ENCODE data around the gene FOXP1. TPM values are rescaled to one million over a fixed set of nuclear protein-coding genes. Genes with fewer than 3 reads are reported as not detected.
A peak's percentile ranks its signal among the peaks of the same experiment; 100 is the strongest.

The FOXP1 gene
- total and polyA plus RNA-seq, 2 experiments from 2014 or later, result 121 to 132 TPM

- H3K9me3 ChIP-seq (ENCODE audit: low read depth), result no peaks in the 10 kb centered on the region
- H3K4me1 ChIP-seq (ENCODE audit: low read depth), result peaks cover 19% of the 10 kb centered on the region
- peak overlapping the region; percentile 66 for H3K27ac ChIP-seq
- H3K36me3 ChIP-seq, result no peaks in the 10 kb centered on the region
- no peak for TF ChIP-seq CTCF (IDR thresholded peaks at IDR 0.05; ENCODE audit: low read depth, low read length)
- no peak overlapping the region for H3K4me3 ChIP-seq
- no peaks in the 10 kb centered on the region for H3K27me3 ChIP-seq
- DNase-seq (ENCODE audit: low read depth in 1 of 2, low spot score in 1 of 2), result peak in 1 of 2 donors; percentile 4
Measured at GRCh38 chr3:71372241-71372768, 211.2 kb downstream of the FOXP1 start.

DNA sequence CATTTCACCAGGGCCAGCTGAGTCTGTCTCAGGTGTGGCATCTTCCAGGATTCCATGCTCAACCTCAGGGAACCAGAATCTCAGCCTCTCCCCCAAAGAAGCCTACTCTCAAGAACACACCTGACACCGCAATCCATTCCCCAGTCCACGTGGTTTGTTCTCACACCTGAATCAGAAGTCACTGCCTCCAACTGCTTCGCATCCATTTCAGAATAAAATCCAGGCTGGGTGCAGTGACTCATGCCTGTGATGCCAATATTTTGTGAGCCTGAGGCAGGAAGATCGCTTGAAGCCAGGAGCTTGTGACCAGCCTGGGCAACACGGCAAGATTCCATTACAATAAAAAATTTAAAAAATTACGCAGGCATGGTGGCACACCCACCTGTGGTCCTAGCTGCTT lies 212.2 kb downstream of the FOXP1 start:
- no peaks in the 10 kb centered on the region for H3K36me3 ChIP-seq
- no peaks in the 10 kb centered on the region for H3K27me3 ChIP-seq
- H3K9me3 ChIP-seq (ENCODE audit: low read depth), result no peaks in the 10 kb centered on the region
- no peak overlapping the region for H3K4me3 ChIP-seq
- no peak for TF ChIP-seq CTCF (IDR thresholded peaks at IDR 0.05; ENCODE audit: low read depth, low read length)
- H3K27ac ChIP-seq, result no peak overlapping the region
- peaks cover 25% of the 10 kb centered on the region for H3K4me1 ChIP-seq (ENCODE audit: low read depth)
- DNase-seq (ENCODE audit: low read depth in 1 of 2, low spot score in 1 of 2), result no peak

DNA sequence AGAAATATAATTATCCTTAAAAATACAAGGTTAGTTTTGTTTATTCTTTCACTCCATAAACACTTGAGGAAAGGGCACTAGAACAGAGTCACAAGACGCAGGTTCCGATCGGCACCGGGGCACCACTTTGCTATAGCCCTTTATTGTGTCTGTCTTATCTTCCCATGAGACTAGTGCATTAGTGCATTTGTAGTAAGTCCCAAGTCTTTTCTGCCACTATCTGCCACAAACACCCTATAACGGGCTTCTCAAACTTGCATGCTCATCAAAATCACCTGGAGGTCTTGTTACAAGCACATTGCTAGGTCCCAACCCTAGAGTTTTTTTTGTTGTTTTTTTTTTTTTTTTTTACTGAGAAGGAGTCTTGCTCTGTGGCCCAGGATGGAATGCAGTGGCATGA lies 213.1 kb downstream of the FOXP1 start:
- Histone ChIP-seq H3K36me3 (no peaks in the 10 kb centered on the region), H3K27ac (peak overlapping the region; percentile 20), H3K27me3 (no peaks in the 10 kb centered on the region), H3K4me1 (ENCODE audit: low read depth) (peaks cover 25% of the 10 kb centered on the region), H3K4me3 (no peak overlapping the region), H3K9me3 (ENCODE audit: low read depth) (no peaks in the 10 kb centered on the region)
- TF ChIP-seq CTCF (IDR thresholded peaks at IDR 0.05; ENCODE audit: low read depth, low read length), result no peak
- no peak for DNase-seq (ENCODE audit: low read depth in 1 of 2, low spot score in 1 of 2)

DNA sequence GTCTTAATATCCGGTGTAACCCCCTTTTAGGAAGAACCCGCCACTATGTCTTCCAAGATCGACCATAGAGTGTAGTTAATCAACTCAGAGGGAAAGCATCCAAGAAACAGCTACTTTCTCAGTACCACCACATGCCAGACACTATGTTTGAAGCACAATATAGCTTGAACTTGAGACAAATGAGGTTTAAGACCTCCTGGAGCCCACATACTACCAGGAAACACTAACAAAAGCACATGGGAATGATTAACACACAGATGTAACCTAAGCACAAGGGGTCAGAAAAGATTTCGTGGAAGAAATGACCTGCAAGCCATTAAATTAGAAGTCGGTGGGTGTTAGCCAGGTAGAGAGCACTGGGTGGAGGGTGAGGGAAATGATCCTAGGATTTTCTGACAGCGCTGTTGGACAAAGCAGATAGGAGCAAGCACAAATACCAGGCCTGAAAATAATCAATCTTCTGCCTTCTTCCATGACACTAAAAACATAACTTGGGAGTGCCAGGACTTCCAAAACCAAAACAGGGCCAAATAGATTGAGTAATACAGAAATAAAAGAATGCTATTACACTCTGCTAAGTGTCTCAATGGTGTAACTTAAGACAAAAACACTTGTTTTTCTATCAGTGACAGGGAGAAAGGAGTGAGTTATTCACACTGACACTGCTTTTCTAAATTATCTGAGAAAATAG lies 213.7 kb downstream of the FOXP1 start:
- Histone ChIP-seq H3K36me3 (no peaks in the 10 kb centered on the region), H3K27ac (peak overlapping the region; percentile 20), H3K4me1 (ENCODE audit: low read depth) (peaks cover 25% of the 10 kb centered on the region), H3K27me3 (no peaks in the 10 kb centered on the region), H3K4me3 (no peak overlapping the region), H3K9me3 (ENCODE audit: low read depth) (no peaks in the 10 kb centered on the region)
- DNase-seq (ENCODE audit: low read depth in 1 of 2, low spot score in 1 of 2), result peak in 1 of 2 donors; percentile 57
- no peak for TF ChIP-seq CTCF (IDR thresholded peaks at IDR 0.05; ENCODE audit: low read depth, low read length)

- Histone ChIP-seq H3K27me3 (no peaks in the 10 kb centered on the region), H3K4me3 (no peak overlapping the region), H3K36me3 (no peaks in the 10 kb centered on the region), H3K9me3 (ENCODE audit: low read depth) (no peaks in the 10 kb centered on the region), H3K27ac (peak overlapping the region; percentile 19), H3K4me1 (ENCODE audit: low read depth) (peaks cover 14% of the 10 kb centered on the region)
- TF ChIP-seq CTCF (IDR thresholded peaks at IDR 0.05; ENCODE audit: low read depth, low read length), result no peak
- peak in 1 of 2 donors; percentile 13 for DNase-seq (ENCODE audit: low read depth in 1 of 2, low spot score in 1 of 2)
Measured at GRCh38 chr3:71366988-71367604, 216.4 kb downstream of the FOXP1 start.

Measured in cardiac muscle cell (in vitro differentiated cells and primary cell).